GM12878 (cell line): Measurements from ENCODE around the gene SEC22C.

Experiments used
- ATF3 ChIP-seq: IDR thresholded peaks from 2 replicates; pipeline ENCODE4 v1.6.1; 2011; ENCODE audit warnings: low read depth, mild to moderate bottlenecking, low read length, moderate library complexity, borderline replicate concordance; ENCODE audit errors: extremely low read depth
- BCL11A ChIP-seq: IDR thresholded peaks from 2 replicates; pipeline ENCODE4 v1.6.1; 2011; ENCODE audit warnings: low read depth, low read length
- CBX5 ChIP-seq: sonication (generic); IDR thresholded peaks from 2 replicates; pipeline ENCODE4 v1.6.1; 2016; ENCODE audit warnings: low read depth, moderate library complexity, mild to moderate bottlenecking, inconsistent platforms
- CEBPB ChIP-seq, 2 experiments: fragments of 150-350 bp in 1 of 2; IDR thresholded peaks; 2 replicates each; pipeline ENCODE4 v1.6.1; 2012 to 2014; ENCODE audit warnings: low read depth in 2 of 2, low read length in 2 of 2, borderline replicate concordance in 1 of 2, inconsistent platforms in 1 of 2
- CTCF ChIP-seq, 3 experiments: IDR thresholded peaks in 2 of 3; conservative IDR thresholded peaks in 1 of 3; 2 replicates each; pipeline ENCODE4 v1.5.1; 2011; ENCODE audit warnings: low read depth in 3 of 3, low read length in 3 of 3, mild to moderate bottlenecking in 3 of 3, control low read depth in 2 of 3, moderate library complexity in 2 of 3, inconsistent platforms in 1 of 3, mixed read lengths in 1 of 3; ENCODE audit not compliant: control insufficient read depth in 2 of 3, insufficient read depth in 1 of 3; ENCODE audit errors: extremely low read depth in 1 of 3
- EED ChIP-seq: sonication (generic); IDR thresholded peaks from 2 replicates; pipeline ENCODE4 v1.6.1; 2016; ENCODE audit warnings: antibody characterized with exemption, low read depth
- MYC ChIP-seq: IDR thresholded peaks from 2 replicates; pipeline ENCODE4 v1.6.1; 2011; ENCODE audit warnings: mild to moderate bottlenecking, low read length, moderate library complexity, inconsistent platforms; ENCODE audit not compliant: insufficient read depth, insufficient replicate concordance, insufficient read length, severe bottlenecking
- NFXL1 ChIP-seq: fragments of 450-650 bp; IDR thresholded peaks from 2 replicates; pipeline ENCODE4 v1.6.1; 2017; ENCODE audit warnings: antibody characterized with exemption, mild to moderate bottlenecking, borderline replicate concordance
- NFYB ChIP-seq: IDR thresholded peaks from 2 replicates; pipeline ENCODE4 v1.6.1; 2011; ENCODE audit warnings: low read depth, mild to moderate bottlenecking, low read length, improper control_type of control experiment, moderate library complexity; ENCODE audit not compliant: insufficient read depth
- POLR2A ChIP-seq: IDR thresholded peaks from 2 replicates; pipeline ENCODE4 v1.6.1; 2011; ENCODE audit warnings: low read depth, mild to moderate bottlenecking, low read length
- RFX5 ChIP-seq: IDR thresholded peaks from 2 replicates; pipeline ENCODE4 v1.6.1; 2011; ENCODE audit warnings: low read depth, low read length, improper control_type of control experiment
- TARDBP ChIP-seq: IDR thresholded peaks from 2 replicates; pipeline ENCODE4 v1.6.1; 2016; ENCODE audit warnings: borderline replicate concordance
- TCF3 ChIP-seq: IDR thresholded peaks from 2 replicates; pipeline ENCODE4 v1.6.1; 2012; ENCODE audit warnings: low read depth, mild to moderate bottlenecking, low read length, borderline replicate concordance; ENCODE audit not compliant: insufficient read depth
- ZNF24 ChIP-seq: fragments of 450-650 bp; IDR thresholded peaks from 2 replicates; pipeline ENCODE4 v1.6.1; 2017; ENCODE audit warnings: antibody characterized with exemption, mild to moderate bottlenecking

- TF ChIP-seq ATF3 (no peak), MYC (no peak), CEBPB (IDR thresholded peaks at IDR 0.05; ENCODE audit: borderline replicate concordance in 1 of 2, low read depth in 2 of 2, low read length in 2 of 2) (no peak), RFX5 (no peak), CTCF (IDR thresholded peaks at IDR 0.05 in 2 of 3, conservative IDR thresholded peaks at IDR 0.05 in 1 of 3; ENCODE audit: control insufficient read depth in 2 of 3, extremely low read depth in 1 of 3, insufficient read depth in 1 of 3, low read depth in 3 of 3, low read length in 3 of 3) (no peak), CBX5 (no peak), BCL11A (no peak), ZNF24 (no peak), EED (no peak), TARDBP (no peak), POLR2A (no peak), NFXL1 (no peak), NFYB (no peak), TCF3 (no peak)
Measured at GRCh38 chr3:42544492-42545283, 37.1 kb downstream of the SEC22C start.
